Measurements from ENCODE around the gene ACP3. TPM values are rescaled to one million over a fixed set of nuclear protein-coding genes. Genes with fewer than 3 reads are reported as not detected.

The ACP3 gene
- total and polyA plus RNA-seq, 2 donors (not counting 1 experiment from before 2014, with no cell fraction given) = 3.5 to 25.3 TPM

- peak in 1 of 2 donors; percentile 19 for DNase-seq (ENCODE audit: low read depth in 2 of 2)
Measured at GRCh38 chr3:132354916-132355702, 37.9 kb downstream of the ACP3 start.

GRCh38 chr3:132356568-132356967 lies 39.4 kb downstream of the ACP3 start:
- Histone ChIP-seq H3K79me2 (ENCODE audit: control insufficient read depth, insufficient read depth, low read length) (no peaks in the 10 kb centered on the region), H3K27ac (ENCODE audit: insufficient read depth, low read length) (no peak overlapping the region), H3K4me3 (replicated peaks in 1 of 4; ENCODE audit: control extremely low read depth in 1 of 4, insufficient read depth in 1 of 4, low read depth in 3 of 4, low read length in 4 of 4) (no peak overlapping the region), H3K9ac (ENCODE audit: insufficient read depth, low read length) (no peak overlapping the region), H2AFZ (ENCODE audit: low read length) (no peak overlapping the region), H4K20me1 (ENCODE audit: control insufficient read depth, extremely low read depth, insufficient read depth, low read length) (peaks cover 2% of the 10 kb centered on the region), H3K4me1 (ENCODE audit: control insufficient read depth, extremely low read depth, insufficient read depth, low read length) (no peaks in the 10 kb centered on the region), H3K27me3 (ENCODE audit: control insufficient read depth, insufficient read depth, low read length) (no peaks in the 10 kb centered on the region), H3K36me3 (ENCODE audit: control insufficient read depth, insufficient read depth, low read length) (no peaks in the 10 kb centered on the region), H3K4me2 (ENCODE audit: extremely low read depth, insufficient read depth, low read length) (no peak overlapping the region), H3K9me3 (ENCODE audit: control insufficient read depth, insufficient read depth, low read depth, low read length) (no peaks in the 10 kb centered on the region)
- no peak for TF ChIP-seq CTCF (conservative IDR thresholded peaks at IDR 0.05 in 1 of 2, IDR thresholded peaks at IDR 0.05 in 1 of 2; ENCODE audit: low read depth in 1 of 2, low read length in 2 of 2)
- no peak for TF ChIP-seq EZH2 (IDR thresholded peaks at IDR 0.05; ENCODE audit: low read length, missing control alignments)
- DNase-seq (ENCODE audit: low read depth in 2 of 2) = no peak

More at GRCh38 chr3:132354916-132355702, 37.9 kb downstream of the ACP3 start:
- Histone ChIP-seq H3K4me1 (ENCODE audit: control insufficient read depth, extremely low read depth, insufficient read depth, low read length) (no peaks in the 10 kb centered on the region), H3K36me3 (ENCODE audit: control insufficient read depth, insufficient read depth, low read length) (no peaks in the 10 kb centered on the region), H3K9me3 (ENCODE audit: control insufficient read depth, insufficient read depth, low read depth, low read length) (no peaks in the 10 kb centered on the region), H4K20me1 (ENCODE audit: control insufficient read depth, extremely low read depth, insufficient read depth, low read length) (peaks cover 2% of the 10 kb centered on the region), H3K79me2 (ENCODE audit: control insufficient read depth, insufficient read depth, low read length) (no peaks in the 10 kb centered on the region), H3K27ac (ENCODE audit: insufficient read depth, low read length) (no peak overlapping the region), H3K9ac (ENCODE audit: insufficient read depth, low read length) (no peak overlapping the region), H3K4me3 (replicated peaks in 1 of 4; ENCODE audit: control extremely low read depth in 1 of 4, insufficient read depth in 1 of 4, low read depth in 3 of 4, low read length in 4 of 4) (no peak overlapping the region), H3K27me3 (ENCODE audit: control insufficient read depth, insufficient read depth, low read length) (no peaks in the 10 kb centered on the region), H3K4me2 (ENCODE audit: extremely low read depth, insufficient read depth, low read length) (no peak overlapping the region), H2AFZ (ENCODE audit: low read length) (no peak overlapping the region)
- no peak for TF ChIP-seq EZH2 (IDR thresholded peaks at IDR 0.05; ENCODE audit: low read length, missing control alignments)
- no peak for TF ChIP-seq CTCF (conservative IDR thresholded peaks at IDR 0.05 in 1 of 2, IDR thresholded peaks at IDR 0.05 in 1 of 2; ENCODE audit: low read depth in 1 of 2, low read length in 2 of 2)

- peaks cover 2% of the 10 kb centered on the region for H3K27me3 ChIP-seq (ENCODE audit: control insufficient read depth, insufficient read depth, low read length)
- H3K9me3 ChIP-seq (ENCODE audit: control insufficient read depth, insufficient read depth, low read depth, low read length) = no peaks in the 10 kb centered on the region
- H3K36me3 ChIP-seq (ENCODE audit: control insufficient read depth, insufficient read depth, low read length) = no peaks in the 10 kb centered on the region
- no peak overlapping the region for H3K4me2 ChIP-seq (ENCODE audit: extremely low read depth, insufficient read depth, low read length)
- no peak overlapping the region for H3K4me3 ChIP-seq (replicated peaks in 1 of 4; ENCODE audit: control extremely low read depth in 1 of 4, insufficient read depth in 1 of 4, low read depth in 3 of 4, low read length in 4 of 4)
- no peaks in the 10 kb centered on the region for H3K79me2 ChIP-seq (ENCODE audit: control insufficient read depth, insufficient read depth, low read length)
- no peak overlapping the region for H2AFZ ChIP-seq (ENCODE audit: low read length)
- no peak overlapping the region for H3K9ac ChIP-seq (ENCODE audit: insufficient read depth, low read length)
- peaks cover 2% of the 10 kb centered on the region for H4K20me1 ChIP-seq (ENCODE audit: control insufficient read depth, extremely low read depth, insufficient read depth, low read length)
- no peak overlapping the region for H3K27ac ChIP-seq (ENCODE audit: insufficient read depth, low read length)
- no peak for DNase-seq (ENCODE audit: low read depth in 2 of 2)
- H3K4me1 ChIP-seq (ENCODE audit: control insufficient read depth, extremely low read depth, insufficient read depth, low read length) = no peaks in the 10 kb centered on the region
- TF ChIP-seq EZH2 (IDR thresholded peaks at IDR 0.05; ENCODE audit: low read length, missing control alignments) (no peak), CTCF (conservative IDR thresholded peaks at IDR 0.05 in 1 of 2, IDR thresholded peaks at IDR 0.05 in 1 of 2; ENCODE audit: low read depth in 1 of 2, low read length in 2 of 2) (no peak)
Measured at GRCh38 chr3:132360717-132361116, 43.5 kb downstream of the ACP3 start.

Measured in fibroblast of lung (primary cell).